Activated B cell treated with CpG ODN at 0.5 μM for 24 hours (primary cell): ENCODE data around the gene CTRL. TPM values are rescaled to one million over a fixed set of nuclear protein-coding genes. Genes with fewer than 3 reads are reported as not detected.

Experiments
- ATAC-seq: fragments of 200-7000 bp; cut with Tn5 transposase; one replicate; pipeline ENCODE4 v1.10.0; 2021; ENCODE audit warnings: low read depth, mild to moderate bottlenecking, moderate library complexity
- CTCF ChIA-PET: fragments of 350-600 bp; sonication (Branson Sonifier 250); formaldehyde crosslinking; loops from one replicate; lab custom pipeline; 2021; ENCODE audit warnings: antibody characterized with exemption; lab: Charles Lee
- POLR2A ChIA-PET: fragments of 350-600 bp; sonication (Branson Sonifier 250); formaldehyde crosslinking; loops from one replicate; lab custom pipeline; 2021; ENCODE audit warnings: antibody characterized with exemption; lab: Charles Lee
- DNase-seq: peaks from one replicate; pipeline ENCODE4 v3.0.0; 2022
- H3K27ac Mint-ChIP-seq: one replicate; pipeline ENCODE4 v1.8.0; 2020; ENCODE audit warnings: mixed read lengths
- H3K27me3 Mint-ChIP-seq: one replicate; pipeline ENCODE4 v1.8.0; 2021; ENCODE audit warnings: mixed read lengths
- H3K36me3 Mint-ChIP-seq: one replicate; pipeline ENCODE4 v1.8.0; 2021; ENCODE audit warnings: low read depth, mixed read lengths
- H3K4me1 Mint-ChIP-seq: one replicate; pipeline ENCODE4 v1.8.0; 2021; ENCODE audit warnings: mixed read lengths
- H3K4me3 Mint-ChIP-seq: one replicate; pipeline ENCODE4 v1.8.0; 2020; ENCODE audit warnings: mild to moderate bottlenecking, mixed read lengths
- H3K9me3 Mint-ChIP-seq: one replicate; pipeline ENCODE4 v1.8.0; 2020; ENCODE audit warnings: mixed read lengths
- CTCF ChIP-seq: fragments of 200-600 bp; IDR thresholded peaks from one replicate; pipeline ENCODE4 v1.8.0; 2022; ENCODE audit warnings: antibody characterized with exemption, mild to moderate bottlenecking
- intact Hi-C: fragments of 100-400 bp; cut with micrococcal nuclease; formaldehyde crosslinking; loops from one replicate; pipeline ENCODE4 v1.15.1; 2024
- total RNA-seq: library from RNA; stranded (reverse); gene quantifications from 2 replicates; pipeline ENCODE4 v1.2.3, GENCODE V29; 2022

CTRL gene
- total RNA-seq, 1 donor from 2014 or later, result 6.2 TPM

GRCh38 chr16:67902831-67903230 is 28.8 kb downstream of the CTRL start:
- ChIA-PET CTCF (interaction anchor here (0.7 kb wide), 1 partner anchor 19 kb away, joined by 3 read pairs; no protein-coding TSS in a partner anchor), POLR2A (no interaction called here)
- peaks cover 25% of the 10 kb centered on the region for H3K36me3 Mint-ChIP-seq
- H3K27ac Mint-ChIP-seq, result no peak overlapping the region
- no peak for TF ChIP-seq CTCF
- H3K27me3 Mint-ChIP-seq, result no peaks in the 10 kb centered on the region
- ATAC-seq (no peak), DNase-seq (no peak)
- intact Hi-C loops, result no loop called here
- H3K9me3 Mint-ChIP-seq, result no peaks in the 10 kb centered on the region
- no peaks in the 10 kb centered on the region for H3K4me1 Mint-ChIP-seq
- H3K4me3 Mint-ChIP-seq, result no peak overlapping the region

GRCh38 chr16:67901734-67902133 is 29.9 kb downstream of the CTRL start:
- DNase-seq, result no peak
- Mint-ChIP-seq H3K4me3 (no peak overlapping the region), H3K27me3 (no peaks in the 10 kb centered on the region), H3K36me3 (peaks cover 26% of the 10 kb centered on the region), H3K9me3 (no peaks in the 10 kb centered on the region), H3K27ac (no peak overlapping the region), H3K4me1 (peaks cover 7% of the 10 kb centered on the region)
- ATAC-seq, result no peak
- POLR2A ChIA-PET, result interaction anchor here (0.7 kb wide), 1 partner anchor 113 kb away, joined by 4 read pairs; no protein-coding TSS in a partner anchor
- intact Hi-C loops, result no loop called here
- CTCF ChIA-PET, result interaction anchor here (1.0 kb wide), 1 partner anchor 18 kb away, joined by 3 read pairs; no protein-coding TSS in a partner anchor
- TF ChIP-seq CTCF, result no peak

DNA sequence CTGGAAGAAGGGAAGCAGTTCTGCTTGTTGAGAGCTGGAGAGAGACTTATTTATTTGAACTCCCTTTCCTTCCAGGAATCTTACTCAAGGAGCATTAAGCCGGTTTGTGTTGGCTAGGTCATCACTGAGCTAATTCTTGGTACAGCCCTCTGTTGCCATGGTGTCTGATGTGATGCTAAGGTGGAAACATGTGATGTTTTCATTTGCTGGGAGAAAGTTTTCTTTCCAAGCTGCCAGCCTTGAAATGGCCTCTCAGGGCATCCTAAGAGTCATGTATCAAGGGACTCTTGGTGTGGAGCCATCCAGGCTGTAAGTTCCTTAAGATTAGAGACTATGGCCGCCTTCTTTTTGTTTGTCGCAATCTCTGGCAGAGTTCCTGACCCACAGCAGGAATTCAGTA is 34.4 kb downstream of the CTRL start:
- DNase-seq (no peak), ATAC-seq (no peak)
- CTCF ChIA-PET, result interaction anchor here (0.8 to 1.1 kb wide), 3 partner anchors 13 to 38 kb away, joined by 3 read pairs; no protein-coding TSS in a partner anchor
- no peak overlapping the region for H3K4me3 Mint-ChIP-seq
- POLR2A ChIA-PET, result interaction anchor here (0.9 kb wide), 1 partner anchor 13 kb away, joined by 3 read pairs; no protein-coding TSS in a partner anchor
- no peaks in the 10 kb centered on the region for H3K27me3 Mint-ChIP-seq
- TF ChIP-seq CTCF, result no peak
- H3K36me3 Mint-ChIP-seq, result peaks cover 14% of the 10 kb centered on the region
- intact Hi-C loops, result no loop called here
- no peaks in the 10 kb centered on the region for H3K9me3 Mint-ChIP-seq
- peaks cover 31% of the 10 kb centered on the region for H3K4me1 Mint-ChIP-seq
- H3K27ac Mint-ChIP-seq, result no peak overlapping the region

DNA sequence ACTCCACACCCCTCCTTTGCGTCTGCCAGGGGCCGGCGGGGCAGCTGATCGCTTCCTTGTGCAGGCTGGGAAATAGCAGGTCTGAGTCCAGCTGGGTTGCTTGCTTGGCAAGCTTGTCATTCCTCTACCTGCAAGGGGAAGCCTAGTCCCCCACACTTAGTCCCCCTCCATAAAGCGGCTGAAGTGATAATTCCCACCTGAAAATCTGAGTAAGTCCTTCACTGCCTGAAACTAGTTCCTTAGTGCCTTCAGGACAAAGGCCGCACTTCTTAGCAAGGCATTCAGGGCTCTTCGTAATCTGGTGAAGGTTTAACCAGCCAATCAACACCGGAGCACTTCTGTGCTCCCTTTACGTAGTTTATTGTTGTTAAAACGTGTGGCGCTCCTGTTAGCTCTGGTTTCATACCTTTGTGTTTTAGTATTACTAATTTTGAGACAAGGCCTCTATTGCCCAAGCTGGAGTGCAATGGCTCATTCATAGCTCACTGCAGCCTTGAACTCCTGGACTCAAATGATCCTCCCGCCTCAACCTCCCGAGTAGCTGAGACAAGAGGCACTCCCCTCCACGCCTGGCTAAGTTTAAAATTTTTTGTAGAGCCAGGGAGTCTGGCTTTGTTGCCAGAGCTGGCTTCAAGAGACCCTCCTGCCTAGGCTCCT is 37.8 kb downstream of the CTRL start:
- ChIA-PET CTCF (interaction anchor here (1.4 kb wide), 1 partner anchor 77 kb away, joined by 3 read pairs; no protein-coding TSS in a partner anchor), POLR2A (interaction anchor here (0.5 to 1.9 kb wide), 4 partner anchors 32 to 327 kb away, joined by 3 to 15 read pairs (median 4); partner anchors contain the start of genes DDX28, DUS2 and PSMB10)
- Mint-ChIP-seq H3K4me1 (peaks cover 31% of the 10 kb centered on the region), H3K27ac (peak overlapping the region; percentile 86), H3K4me3 (peak overlapping the region; percentile 94), H3K27me3 (no peaks in the 10 kb centered on the region), H3K9me3 (no peaks in the 10 kb centered on the region), H3K36me3 (peaks cover 8% of the 10 kb centered on the region)
- intact Hi-C loops, result loop anchor here (1.0 to 2.0 kb wide), 8 partner anchors 21 to 191 kb away; partner anchors contain the start of genes DDX28, DUS2, EDC4 and NFATC3
- ATAC-seq (no peak), DNase-seq (no peak)
- TF ChIP-seq CTCF, result no peak
